ENCODE measurements around the gene KDM2A.
A peak's percentile ranks its signal among the peaks of the same experiment; 100 is the strongest.

Gene KDM2A

DNA sequence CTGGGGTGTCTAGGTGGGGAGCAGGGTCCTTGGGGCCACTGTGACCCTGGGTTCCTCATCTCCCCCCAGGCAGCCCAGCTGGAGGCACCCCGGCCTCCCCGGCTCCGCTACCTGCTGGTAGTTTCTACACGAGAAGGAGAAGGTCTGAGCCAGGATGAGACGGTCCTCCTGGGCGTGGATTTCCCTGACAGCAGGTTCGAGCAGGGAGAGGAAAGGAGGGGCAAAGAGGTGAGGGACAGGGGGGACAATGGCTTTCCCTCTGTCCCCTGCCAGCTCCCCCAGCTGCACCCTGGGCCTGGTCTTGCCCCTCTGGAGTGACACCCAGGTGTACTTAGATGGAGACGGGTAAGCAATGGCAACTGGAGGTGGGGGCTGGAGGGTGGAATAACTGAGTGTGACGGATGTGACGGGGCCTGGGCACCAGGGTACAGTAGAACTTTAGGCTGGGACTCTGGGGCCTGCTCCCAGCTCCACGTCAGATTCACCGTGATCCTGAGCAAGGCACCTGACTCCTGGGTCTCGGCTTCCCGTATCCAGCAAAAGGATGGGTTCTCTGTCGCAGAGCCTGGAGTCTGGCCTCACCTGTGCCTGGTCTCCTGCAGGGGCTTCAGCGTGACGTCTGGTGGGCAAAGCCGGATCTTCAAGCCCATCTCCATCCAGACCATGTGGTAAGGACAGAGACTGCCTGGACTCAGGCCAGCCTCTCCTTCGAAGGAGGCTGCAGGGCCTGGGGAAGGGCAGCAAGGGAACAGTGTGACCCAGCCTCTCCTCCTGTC is 187.9 kb downstream of the KDM2A start:
- H3K9ac ChIP-seq = peak overlapping the region in 5 of 11 experiments; percentile 9 to 33 (median 23); a peak in 1 of 22 replicates
- peak overlapping the region in 3 of 11 experiments; percentile 27 to 38 (median 32); a peak in 4 of 22 replicates for H3K27ac ChIP-seq
- no peak overlapping the region for H3K4me2 ChIP-seq

DNA sequence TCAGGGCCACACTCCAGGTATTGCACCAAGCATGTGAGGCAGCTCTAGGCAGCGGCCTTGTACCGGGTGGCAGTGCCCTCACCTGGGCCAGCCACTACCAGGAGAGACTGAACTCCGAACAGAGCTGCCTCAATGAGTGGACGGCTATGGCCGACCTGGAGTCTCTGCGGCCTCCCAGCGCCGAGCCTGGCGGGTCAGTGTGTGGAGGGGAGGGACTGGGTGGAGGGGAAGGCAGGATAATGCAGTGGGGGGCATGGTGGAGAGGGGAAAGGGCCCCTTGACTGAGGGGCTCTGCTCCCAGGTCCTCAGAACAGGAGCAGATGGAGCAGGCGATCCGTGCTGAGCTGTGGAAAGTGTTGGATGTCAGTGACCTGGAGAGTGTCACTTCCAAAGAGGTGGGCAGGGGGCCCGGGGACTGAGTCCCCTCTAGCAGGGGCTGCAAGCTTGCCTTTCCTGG is 188.5 kb downstream of the KDM2A start:
- H3K27ac ChIP-seq = peak overlapping the region in 2 of 11 experiments; percentile 27 to 38; a peak in 2 of 22 replicates
- peaks cover 2 to 87% (median 30%) of the 10 kb centered on the region in 11 experiments; a peak in 17 of 22 replicates for H4K20me1 ChIP-seq
- H3K9me3 ChIP-seq (replicated peaks in 1 of 11) = no peaks in the 10 kb centered on the region
- no peak for TF ChIP-seq Cebpa-rat (IDR thresholded peaks at IDR 0.05)
- peak overlapping the region in 6 of 11 experiments; percentile 7 to 38 (median 26); a peak in 2 of 22 replicates for H3K9ac ChIP-seq
- no peaks in the 10 kb centered on the region for H3K27me3 ChIP-seq
- no peak overlapping the region for H3K4me2 ChIP-seq
- no peak overlapping the region for H3K4me3 ChIP-seq
- H3K36me3 ChIP-seq = peaks cover 60 to 82% (median 68%) of the 10 kb centered on the region in 11 experiments
- peaks cover 37 to 58% (median 47%) of the 10 kb centered on the region in 10 experiments for H3K4me1 ChIP-seq

More for the DNA sequence above, 187.9 kb downstream of the KDM2A start:
- H3K27me3 ChIP-seq = no peaks in the 10 kb centered on the region
- no peaks in the 10 kb centered on the region for H3K9me3 ChIP-seq (replicated peaks in 1 of 11)
- no peak for TF ChIP-seq Cebpa-rat (IDR thresholded peaks at IDR 0.05)
- peaks cover 7 to 89% (median 36%) of the 10 kb centered on the region in 11 experiments; a peak in 21 of 22 replicates for H4K20me1 ChIP-seq
- peaks cover 38 to 58% (median 48%) of the 10 kb centered on the region in 10 experiments for H3K4me1 ChIP-seq
- H3K36me3 ChIP-seq = peaks cover 66 to 87% (median 72%) of the 10 kb centered on the region in 11 experiments
- H3K4me3 ChIP-seq = no peak overlapping the region

All from BLaER1 treated with 17β-estradiol and CSF1 and Interleukin-3, amounts not matched to agents 10 nM and 100 nM (cell line).